ENCODE data around the gene ARHGAP1. TPM values are rescaled to one million over a fixed set of nuclear protein-coding genes. Genes with fewer than 3 reads are reported as not detected.

ARHGAP1 gene
- total and polyA plus RNA-seq, 2 of the 13 experiments (the other 11 are each of a cell fraction or from before 2014, with no cell fraction given), result 18.6 to 30.3 TPM

- TF ChIP-seq ZHX2 (IDR thresholded peaks at IDR 0.05; ENCODE audit: low read depth) (peak; percentile 65; the same call in 1 of the 2 replicates), ZHX2 (CRISPR knock-in tag; IDR thresholded peaks at IDR 0.05; ENCODE audit: borderline replicate concordance) (no peak), ATF2 (CRISPR knock-in tag; IDR thresholded peaks at IDR 0.05) (peak; percentile 59; the same call in 1 of the 2 replicates), FOXJ3 (CRISPR knock-in tag; IDR thresholded peaks at IDR 0.05; ENCODE audit: borderline replicate concordance) (peak; percentile 19; the same call in 1 of the 2 replicates), DNMT1 (CRISPR knock-in tag; IDR thresholded peaks at IDR 0.05) (no peak), ARID3A (IDR thresholded peaks at IDR 0.05; ENCODE audit: low read depth, low read length) (no peak), ZNF776 (CRISPR knock-in tag; IDR thresholded peaks at IDR 0.05) (no peak), ZNF232 (CRISPR knock-in tag; IDR thresholded peaks at IDR 0.05; ENCODE audit: borderline replicate concordance) (no peak), HIVEP1 (CRISPR knock-in tag; IDR thresholded peaks at IDR 0.05) (no peak), ZNF160 (CRISPR knock-in tag; IDR thresholded peaks at IDR 0.05) (peak; percentile 53; the same call in 1 of the 2 replicates), ZNF800 (CRISPR knock-in tag; IDR thresholded peaks at IDR 0.05) (peak; percentile 54; the same call in 1 of the 2 replicates), ZNF546 (CRISPR knock-in tag; conservative IDR thresholded peaks at IDR 0.05) (no peak), MTERF4 (CRISPR knock-in tag; IDR thresholded peaks at IDR 0.05) (no peak), NFKBIZ (CRISPR knock-in tag; IDR thresholded peaks at IDR 0.05) (no peak), ZNF83 (CRISPR knock-in tag; IDR thresholded peaks at IDR 0.05; ENCODE audit: borderline replicate concordance) (no peak)
Measured at GRCh38 chr11:46700241-46701077, at the start of gene ARHGAP1, which contains the start of gene ZNF408 (continued).

Data from HepG2 (cell line).